Fibroblast of the conjunctiva (primary cell): ENCODE data around the gene LBP.
"Not testable (repeated sequence)": the region's sequence is repeated elsewhere in the genome, so short reads cannot be mapped to it uniquely, and the experiment has no call there.

ENCODE experiments used
- DNase-seq: peaks from one replicate; pipeline ENCODE4 v3.0.0-alpha.2; 2010; ENCODE audit warnings: low read depth

The LBP gene

DNA sequence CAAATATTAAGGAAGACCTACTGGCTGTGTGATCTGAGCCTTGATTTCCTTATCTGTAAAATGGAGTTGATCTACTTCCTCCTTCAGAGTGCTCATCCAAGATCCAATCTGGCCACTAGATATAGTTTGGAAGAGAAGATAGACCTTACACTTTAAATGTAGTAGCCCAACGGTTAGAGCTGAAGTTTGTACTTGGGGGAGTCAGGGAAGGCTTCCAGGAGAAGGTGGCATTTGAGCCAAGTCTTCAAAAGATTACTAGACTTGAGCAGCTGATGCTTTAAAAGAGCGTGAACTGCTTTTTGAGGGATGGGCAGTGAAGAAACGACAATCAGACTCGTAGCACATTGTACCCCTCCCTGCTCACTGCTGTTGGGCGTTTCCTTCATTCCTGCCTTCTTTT, 3.6 kb downstream of the LBP start:
- DNase-seq = no peak

DNA sequence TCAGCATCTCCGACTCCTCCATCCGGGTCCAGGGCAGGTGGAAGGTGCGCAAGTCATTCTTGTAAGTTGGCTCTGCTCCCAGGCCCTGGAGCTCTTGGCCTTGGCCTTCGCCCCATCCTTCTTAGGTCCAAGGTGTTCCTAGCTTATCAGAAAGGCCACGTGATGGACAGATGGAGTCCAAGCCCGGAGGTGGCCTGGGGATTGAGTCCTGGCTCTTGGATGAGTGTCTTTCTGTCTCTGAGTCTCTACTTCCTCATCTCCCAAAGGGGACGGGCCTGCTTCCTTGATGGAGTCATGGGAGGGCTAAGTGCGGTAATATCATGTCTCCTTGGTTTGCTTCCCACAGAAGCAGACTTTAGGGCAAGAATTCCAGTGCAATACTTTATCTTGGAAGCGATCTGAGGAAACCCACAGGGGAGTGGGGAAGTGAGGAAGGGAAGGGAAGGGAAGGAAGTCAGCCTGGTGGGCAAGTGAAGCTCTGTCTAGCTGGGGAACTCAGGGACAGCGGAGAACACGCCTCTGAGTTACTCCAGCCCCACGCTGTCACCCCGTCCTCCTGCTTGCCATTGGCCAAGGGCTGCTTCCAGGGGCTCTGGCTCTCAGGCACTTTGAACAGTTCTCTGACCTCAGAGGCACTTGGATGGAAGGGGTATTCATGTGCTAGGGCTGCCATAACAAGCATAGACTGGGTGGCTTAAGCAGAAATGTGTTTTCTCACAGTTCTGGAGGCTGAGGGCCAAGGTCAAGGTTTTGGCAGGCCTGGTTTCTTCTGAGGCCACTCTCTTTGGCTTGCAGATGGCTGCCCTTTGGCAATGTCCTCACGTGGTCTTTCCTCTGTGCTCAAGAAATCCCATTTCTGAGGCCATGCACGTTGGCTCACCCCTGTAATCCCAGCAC, 4.8 kb downstream of the LBP start:
- DNase-seq = no peak

DNA sequence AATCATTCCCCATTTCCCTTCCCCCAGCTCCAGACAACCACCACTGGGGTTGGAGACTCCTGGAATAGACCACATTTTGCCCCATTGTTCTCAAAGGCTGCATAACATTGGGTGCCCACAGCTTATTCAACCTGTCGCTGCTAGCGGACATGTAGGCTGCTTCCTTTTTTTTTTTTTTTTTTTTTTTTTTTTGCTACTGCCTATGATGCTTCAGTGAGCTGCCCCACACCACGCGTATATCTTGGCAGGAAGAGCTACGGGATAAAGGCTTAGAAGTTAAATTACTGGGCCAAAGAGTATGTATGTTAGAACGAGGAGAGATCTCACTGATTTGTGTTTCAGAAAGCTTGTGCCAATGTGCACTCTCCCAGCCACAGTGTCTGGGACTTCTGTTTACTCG, 7.0 kb downstream of the LBP start:
- peak; percentile 13 for DNase-seq

DNA sequence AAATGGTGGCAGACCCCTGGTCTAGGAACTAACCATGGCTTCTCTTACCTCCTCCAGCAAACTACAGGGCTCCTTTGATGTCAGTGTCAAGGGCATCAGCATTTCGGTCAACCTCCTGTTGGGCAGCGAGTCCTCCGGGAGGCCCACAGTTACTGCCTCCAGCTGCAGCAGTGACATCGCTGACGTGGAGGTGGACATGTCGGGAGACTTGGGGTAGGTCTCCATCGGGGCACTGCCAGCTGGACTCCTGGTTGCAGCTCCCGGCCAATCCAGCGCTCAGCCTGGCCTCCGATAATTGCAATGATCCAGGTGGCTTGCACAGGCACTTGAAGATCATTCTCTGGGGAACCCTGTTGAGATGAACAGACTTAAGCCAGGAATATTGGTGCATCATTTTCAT, 7.9 kb downstream of the LBP start:
- DNase-seq = no peak

DNA sequence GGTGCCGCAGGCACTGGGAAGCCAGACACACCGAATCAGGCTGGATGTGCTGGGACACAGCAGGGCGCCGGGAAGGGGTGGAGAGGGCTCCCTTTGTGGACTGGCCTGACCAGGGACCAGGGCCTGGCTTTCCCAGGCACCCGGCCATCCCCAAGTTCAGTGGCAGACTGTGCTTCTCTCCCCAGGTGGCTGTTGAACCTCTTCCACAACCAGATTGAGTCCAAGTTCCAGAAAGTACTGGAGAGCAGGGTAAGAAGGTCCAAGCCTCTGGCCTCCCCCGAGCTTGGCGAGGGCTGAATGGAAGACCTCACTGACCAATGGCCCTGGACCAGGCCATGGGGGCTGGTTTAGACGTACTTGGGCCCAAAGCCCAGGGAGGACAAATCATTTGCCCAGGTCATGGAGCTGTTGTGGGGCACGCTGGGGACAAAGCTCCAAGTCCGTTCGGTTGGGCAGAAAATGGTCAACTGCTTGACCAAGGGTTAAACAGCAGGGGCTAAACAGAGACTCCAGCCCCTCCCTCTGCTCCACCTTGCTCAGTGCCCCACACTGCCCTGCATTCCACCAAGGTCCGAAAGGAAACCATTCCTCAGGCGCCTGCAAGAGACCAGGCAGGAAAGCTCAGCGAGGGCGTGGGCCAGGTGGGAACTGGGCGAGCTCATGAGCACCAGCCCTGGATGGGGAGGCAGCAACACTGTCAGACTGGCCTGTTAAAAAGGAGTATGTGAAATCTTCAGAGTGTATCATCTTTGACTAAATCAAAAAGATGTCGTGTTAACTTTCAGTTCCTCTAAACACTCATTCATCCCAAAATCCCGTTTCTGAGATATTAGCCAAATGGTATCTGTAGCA, 9.1 kb downstream of the LBP start:
- DNase-seq = no peak

DNA sequence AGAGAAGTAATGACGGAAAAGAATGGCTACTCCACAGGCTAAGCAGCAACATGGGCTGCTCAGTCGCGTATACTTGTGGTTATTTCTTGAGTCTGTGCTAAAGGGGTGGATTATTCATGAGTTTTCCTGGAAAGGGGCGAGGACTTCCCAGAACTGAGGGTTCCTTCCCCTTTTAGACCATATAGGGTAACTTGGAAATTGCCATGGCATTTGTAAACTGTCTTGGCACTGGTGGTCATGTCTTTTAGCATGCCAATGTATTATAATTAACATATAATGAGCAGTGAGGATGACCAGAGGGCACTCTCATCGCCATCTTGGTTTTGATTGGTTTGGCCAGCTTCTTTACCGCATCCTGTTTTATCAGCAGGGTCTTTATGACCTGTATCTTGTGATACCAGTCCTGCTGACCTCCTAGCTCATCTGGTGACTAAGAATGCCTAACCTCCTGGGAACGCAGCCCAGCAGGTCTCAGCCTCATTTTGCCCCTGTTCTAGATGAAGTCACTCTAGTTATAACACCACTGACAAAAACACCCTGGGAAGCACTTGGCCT, 11.4 kb downstream of the LBP start:
- no peak for DNase-seq

DNA sequence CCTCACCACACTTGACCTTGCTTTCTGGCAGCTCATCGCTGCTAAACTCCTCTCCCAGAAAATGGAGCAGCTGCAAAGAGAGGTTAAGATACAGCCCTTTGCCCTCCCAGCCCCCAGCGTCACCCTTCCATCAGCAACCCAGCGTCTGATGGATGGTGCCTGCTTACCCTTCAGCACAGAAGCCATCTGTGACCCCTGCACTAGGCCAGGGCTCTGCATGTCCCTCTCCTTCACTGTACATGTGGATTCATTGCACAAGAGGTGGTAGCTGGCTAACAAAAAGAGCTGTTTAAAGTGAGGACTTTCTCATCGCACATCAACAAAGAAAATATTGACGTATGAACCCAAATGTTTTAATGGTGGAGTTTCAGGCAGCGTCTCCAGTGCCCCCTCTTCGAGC, 12.3 kb downstream of the LBP start:
- no peak for DNase-seq

DNA sequence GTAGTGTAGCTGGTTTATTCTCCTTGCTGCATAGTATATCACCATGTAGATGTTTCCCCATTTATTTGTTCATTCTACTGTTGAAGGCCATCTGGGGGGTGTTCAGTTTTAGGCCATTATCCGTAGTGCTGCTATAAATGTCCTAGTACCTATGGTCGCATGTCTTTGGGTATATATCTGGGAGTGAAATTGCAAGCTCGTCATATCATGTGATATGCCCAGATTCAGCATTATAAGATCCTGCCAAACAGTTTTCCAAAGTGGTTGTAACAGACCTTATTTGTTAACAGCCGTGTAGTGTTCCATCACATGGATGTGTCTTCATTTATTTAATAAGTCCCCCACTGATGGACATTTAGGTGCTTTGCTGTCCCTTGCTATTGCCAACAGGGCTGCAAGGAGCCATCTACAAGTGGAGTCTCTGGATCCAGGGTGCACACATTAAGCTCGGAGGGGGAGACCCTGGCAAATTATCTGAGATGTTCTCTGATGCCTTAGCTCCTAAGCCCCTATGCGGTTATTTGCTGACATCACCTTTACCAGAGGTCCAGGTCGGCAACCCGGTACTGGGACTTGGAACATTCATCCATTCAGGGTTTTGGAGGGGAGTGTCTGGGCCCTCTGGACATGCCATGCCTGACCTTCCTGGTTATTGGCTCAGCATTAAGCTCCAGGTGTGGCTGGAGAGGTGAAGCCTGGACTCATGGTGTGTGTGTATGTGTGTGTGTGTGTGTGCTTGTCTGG, 16.9 kb downstream of the LBP start:
- no peak for DNase-seq

DNA sequence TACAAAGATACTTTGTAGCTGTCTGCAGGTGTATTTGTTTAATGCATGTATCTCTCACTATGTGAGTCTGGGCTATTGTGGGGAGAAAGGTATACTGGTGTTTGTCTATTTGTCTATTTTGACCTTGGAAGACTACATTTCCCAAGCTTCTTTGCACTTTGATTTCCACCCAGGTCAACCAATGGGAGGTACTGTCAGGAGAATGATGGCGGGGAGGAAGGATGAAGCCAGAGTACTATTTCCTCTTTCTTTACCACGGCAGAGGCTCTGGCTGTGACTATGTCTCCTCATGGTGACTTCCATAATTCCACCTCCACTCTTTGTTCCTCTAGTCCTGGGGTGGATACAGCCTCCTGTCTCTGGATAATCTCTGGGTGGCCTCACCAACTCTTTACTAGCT, 23.1 kb downstream of the LBP start:
- no peak for DNase-seq

DNA sequence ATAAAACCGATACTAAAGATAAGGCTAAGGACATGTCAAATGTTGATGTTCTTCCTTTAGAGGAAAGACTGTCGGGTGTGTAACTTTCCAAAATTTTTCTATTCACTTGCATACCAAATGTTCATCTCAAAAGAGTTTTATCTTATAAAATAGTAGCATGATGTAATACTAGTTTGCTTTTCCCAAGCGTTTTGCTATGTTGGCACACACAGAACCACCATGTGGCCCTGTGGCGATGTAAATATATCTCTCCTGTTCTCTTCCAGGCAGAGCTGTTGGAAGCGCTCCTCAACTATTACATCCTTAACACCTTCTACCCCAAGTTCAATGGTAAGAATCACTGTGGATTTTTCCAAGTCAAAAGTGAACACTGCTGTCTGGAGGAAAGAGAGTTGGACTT, 26.5 kb downstream of the LBP start:
- DNase-seq = no peak

DNA sequence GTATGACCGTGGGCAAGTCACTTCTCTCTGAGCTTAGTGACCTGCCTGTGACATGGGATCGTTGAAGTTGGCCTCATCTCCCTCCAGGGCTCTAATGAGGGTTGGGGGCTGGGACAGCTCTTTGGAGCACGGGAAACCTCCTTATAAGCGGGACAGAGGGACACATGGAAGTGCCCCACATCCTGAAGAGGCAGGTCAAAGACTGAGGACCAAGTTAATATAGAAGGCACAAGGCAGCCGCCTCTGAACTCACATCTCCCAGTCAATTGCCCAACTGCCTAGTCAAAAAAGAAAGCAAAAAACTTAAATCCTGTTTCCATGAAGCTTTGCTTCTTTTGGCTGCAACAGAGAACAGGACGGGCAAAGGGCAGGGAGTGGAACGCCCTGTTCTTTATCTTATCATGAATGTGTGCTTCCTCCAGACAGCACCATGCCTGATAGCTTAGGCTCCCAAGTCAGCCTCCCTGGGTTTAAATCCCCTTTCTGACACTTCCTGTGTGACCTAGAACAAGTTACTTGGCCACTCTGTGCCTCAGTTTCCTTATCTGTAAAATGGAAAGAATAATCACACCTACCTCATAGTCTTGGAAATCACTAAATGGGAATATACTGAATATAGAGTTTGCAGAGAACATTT, 27.1 kb downstream of the LBP start:
- DNase-seq = no peak

DNA sequence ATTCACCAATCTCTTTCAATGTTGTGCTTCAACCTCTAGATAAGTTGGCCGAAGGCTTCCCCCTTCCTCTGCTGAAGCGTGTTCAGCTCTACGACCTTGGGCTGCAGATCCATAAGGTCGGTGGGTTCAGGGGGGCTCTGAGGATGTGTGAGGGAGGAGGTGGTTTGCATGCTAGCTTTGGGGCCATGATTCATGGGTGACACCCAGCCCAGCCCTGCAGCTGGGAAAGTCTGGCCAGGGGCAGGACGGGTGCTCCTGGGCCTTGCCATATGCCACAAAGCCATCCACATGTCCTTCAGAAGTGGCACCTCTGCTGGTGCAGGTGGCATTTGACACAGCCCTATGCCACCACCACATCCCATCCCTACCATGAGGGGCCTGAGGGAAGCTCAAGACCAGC, 27.6 kb downstream of the LBP start:
- no peak for DNase-seq

DNA sequence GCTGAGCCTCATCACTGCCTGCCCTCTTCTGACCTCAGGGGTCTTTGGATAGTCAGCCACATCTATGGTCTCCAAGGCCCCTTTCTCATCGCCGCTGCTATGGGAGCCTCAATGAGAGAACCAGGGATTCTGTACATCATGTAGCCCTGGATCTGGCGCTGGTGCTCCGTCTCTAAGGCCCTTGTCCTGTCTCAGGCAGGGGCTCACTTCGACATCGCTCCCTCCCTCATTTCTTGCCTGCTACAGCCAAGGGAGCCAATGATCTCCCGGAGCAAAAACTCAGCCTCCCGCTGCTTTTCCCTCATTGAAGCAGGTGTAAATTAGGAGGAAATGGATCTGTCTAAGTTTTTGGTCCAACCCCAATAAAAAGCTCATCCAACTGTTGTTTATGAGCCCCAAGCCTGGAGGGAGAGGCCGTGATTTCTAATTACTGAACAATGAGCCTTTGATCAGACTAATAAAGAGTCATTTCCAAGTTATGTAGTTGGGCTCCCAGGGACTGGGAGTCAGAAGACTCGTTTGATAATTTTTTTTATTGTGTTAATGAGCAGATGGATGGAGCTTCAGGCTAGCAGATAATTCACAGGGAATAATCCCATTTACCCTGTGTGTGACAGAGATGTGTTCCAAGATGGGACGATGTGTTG, 30.9 kb downstream of the LBP start:
- no peak for DNase-seq

DNA sequence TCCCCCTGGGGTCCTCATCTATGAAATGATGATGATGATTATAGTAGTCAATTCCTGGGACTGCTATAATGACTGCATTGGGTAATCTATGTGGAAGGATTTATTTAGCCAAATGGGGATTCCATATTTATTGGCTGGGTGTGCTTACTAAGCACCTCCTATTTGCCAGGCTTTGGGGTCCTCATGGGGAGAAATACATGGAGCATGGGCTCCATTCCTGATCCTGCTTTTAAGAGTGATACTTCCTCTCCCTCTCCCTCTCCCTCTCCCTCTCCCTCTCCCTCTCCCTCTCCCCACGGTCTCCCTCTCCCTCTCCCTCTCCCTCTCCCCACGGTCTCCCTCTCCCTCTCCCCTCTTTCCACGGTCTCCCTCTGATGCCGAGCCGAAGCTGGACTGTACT, 31.6 kb downstream of the LBP start:
- not testable (repeated sequence) for DNase-seq

DNA sequence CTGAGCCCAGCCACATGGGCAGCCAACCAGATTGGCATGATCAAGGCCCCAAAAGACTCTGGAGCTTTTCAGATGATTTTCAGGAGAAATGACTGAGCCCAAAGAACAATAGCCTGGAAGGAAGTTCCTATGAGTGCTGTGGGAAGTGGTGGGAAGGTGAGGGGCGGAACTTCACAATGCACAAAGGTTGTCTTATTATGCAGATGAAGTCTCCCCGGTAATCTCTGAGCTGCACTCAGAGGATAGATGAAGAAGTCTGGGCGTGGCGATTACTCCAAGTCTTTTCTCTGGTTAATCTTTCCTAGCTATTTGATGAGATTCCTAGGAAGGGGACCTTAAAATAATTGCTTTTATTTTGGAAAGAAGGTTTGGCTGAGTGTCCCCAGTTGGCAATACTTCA, 36.9 kb downstream of the LBP start:
- no peak for DNase-seq

DNA sequence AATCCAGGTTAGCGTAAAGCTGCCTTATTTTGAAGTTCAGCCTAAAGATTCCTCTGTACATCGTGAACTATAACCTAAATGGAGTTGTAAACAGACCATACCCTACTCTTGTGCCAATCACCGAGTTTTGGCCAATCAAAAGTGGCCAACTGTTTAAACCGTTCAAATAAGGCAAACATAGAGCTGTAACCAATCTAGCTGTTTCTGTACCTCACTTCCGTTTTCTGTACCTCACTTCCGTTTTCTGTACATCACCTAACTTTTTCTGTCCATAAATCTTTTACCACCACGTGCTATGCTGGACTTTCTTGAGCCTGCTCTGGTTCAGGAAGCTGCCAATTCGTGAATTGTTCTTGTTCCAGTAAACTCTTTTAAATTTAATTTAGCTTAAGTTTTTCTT, 39.7 kb downstream of the LBP start:
- no peak for DNase-seq

DNA sequence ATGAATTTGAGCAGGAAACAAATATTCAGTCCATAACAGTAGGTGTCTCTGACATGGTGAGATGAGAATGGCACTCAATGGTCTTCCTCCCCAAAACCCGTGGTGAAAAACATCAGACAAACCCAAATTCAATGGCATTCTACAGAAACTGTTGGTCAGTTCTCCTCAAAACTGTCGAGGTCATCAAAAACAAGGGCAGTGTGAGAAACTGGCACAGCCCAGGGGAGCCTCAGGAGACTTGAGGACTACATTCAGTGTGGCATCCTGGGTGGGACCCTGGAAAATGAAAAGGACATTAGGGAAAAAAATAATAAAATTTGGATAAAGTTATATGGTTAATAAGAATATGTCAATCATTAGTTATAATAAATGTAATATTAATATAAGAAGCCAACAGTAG, 40.6 kb downstream of the LBP start:
- no peak for DNase-seq

DNA sequence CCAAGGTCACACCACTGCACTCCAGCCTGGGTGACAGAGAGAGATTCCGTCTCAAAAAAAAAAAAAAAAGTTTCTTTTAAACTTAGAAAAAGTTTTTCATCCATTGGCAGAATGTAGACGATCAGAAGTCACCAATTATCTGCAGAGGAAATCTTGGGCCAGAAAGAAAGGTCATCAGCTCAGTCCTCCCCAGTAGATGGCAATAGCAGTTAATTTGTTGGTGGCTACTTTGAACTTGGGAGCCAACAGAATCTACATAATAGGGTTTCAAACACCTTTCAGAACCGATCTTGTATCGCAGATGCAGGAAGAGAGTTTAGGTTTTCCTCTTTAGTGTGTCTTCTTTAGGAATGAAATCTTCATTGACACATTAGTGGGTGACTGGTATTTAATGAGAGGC, 41.7 kb downstream of the LBP start:
- no peak for DNase-seq

DNA sequence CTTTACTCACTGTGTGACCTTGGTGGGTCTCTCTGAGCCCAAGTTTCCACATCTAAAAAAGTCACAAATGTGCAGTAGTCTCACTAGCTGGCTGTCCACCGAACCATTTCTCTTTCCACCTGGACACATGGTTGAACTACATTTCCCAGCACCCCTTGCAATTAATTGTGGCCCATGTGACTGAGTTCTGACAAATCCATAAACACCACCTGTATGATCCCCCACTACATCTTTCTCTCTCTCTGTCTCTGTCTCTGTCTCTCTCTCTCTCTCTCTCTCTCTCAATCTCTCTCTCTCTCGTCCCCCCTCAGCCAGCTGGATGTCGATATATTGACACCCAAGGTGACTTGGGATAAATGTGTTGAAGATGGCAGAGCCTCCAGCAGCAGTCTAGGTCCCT, 46.1 kb downstream of the LBP start:
- no peak for DNase-seq

DNA sequence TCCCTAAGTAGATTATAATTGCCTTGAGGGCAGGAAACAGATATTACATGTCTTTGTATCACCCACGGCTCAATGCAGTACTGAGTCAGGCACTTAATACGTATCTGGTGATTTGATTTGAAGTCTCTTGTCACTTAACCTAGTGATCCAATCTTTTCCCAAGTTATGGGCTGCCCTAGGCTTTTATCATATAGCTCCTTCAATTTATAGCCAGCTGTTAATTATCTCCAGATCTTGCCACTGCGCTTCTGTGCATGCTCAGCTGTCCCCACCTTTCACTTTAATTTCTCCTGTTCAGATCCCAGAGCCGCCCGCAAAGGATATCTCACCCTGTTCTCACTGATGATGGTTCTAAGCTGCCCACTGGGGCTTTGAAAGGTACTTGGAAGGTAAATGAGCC, 47.0 kb downstream of the LBP start:
- no peak for DNase-seq

DNA sequence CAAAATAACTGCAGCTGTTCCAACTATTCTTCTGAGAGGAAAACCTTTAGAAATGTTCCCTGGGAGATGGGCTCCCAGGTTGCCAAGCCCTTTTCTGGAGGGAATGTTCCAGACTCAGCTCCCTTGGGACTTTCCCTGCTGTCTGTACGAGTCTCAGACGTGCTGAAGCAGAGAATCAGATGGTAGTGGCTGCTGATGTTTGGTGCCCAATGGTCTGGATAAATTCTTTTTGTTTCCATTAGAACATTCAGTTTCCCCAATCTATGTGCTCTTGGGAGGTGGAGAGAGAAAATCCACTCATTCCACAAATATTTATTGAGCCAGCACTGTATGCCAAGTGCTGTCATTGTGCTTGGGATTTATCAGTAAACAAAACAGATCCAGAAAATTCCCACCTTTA, 48.9 kb downstream of the LBP start:
- no peak for DNase-seq
